NCI-H526 (cell line): ENCODE measurements around the gene LCN12.
A peak's percentile ranks its signal among the peaks of the same experiment; 100 is the strongest.

Experiments used
- DNase-seq, 2 experiments: peaks; one replicate each; lab custom pipeline; 2025; lab: John Stamatoyannopoulos, UW

Gene LCN12

GRCh38 chr9:136926749-136927148 is 25.3 kb upstream of the LCN12 start:
- no peak for DNase-seq

- no peak for DNase-seq
Observed at GRCh38 chr9:136927343-136928271, 24.5 kb upstream of the LCN12 start.

DNA sequence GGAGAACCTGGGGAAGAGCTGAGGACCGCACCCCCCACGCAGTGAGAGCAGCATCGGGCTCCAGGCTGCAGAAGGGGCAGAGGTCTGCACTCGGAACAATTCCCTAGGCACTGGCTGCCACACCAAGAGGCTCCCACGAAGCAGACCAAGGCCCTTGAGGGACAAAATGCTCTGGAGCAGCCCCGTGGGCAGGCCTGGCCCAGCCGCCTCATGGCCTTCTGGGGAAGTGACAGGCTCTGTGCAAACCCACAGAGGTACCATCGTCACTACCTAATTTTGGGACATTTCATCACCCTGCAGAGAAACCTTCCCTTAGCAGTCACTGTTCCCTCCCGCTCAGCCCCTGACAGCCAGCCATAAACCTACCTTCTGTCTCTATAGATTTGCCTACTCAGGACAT is 23.5 kb upstream of the LCN12 start:
- DNase-seq = no peak

GRCh38 chr9:136930014-136930413 is 22.1 kb upstream of the LCN12 start:
- DNase-seq = no peak

DNA sequence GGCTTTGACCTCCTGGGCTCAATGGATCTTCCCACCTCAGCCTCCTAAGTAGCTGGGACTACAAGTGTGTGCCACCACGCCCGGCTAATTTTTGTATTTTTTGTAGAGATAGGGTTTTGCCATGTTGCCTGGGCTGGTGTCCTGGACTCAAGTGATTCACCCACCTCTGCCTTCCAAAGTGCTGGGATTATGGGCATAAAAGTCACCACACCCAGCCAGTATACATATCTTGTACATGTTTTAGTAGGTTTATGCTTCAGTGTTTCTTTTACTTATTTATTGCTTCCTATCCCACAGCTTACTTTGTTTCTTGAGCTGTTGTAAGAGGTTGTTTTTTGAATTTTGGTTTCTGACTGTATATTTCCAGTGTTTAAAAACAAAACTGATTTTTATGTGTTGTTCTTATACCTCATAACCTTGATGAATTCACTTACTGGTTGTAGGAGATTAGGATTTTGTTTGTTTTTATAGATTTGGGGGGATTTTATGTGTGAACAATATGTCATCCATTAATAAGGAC is 20.4 kb upstream of the LCN12 start:
- DNase-seq = no peak

GRCh38 chr9:136934277-136934676 is 17.8 kb upstream of the LCN12 start:
- no peak for DNase-seq

GRCh38 chr9:136935651-136936050 is 16.4 kb upstream of the LCN12 start:
- DNase-seq = no peak

- no peak for DNase-seq
Observed at GRCh38 chr9:136936645-136937170, 15.4 kb upstream of the LCN12 start.

DNA sequence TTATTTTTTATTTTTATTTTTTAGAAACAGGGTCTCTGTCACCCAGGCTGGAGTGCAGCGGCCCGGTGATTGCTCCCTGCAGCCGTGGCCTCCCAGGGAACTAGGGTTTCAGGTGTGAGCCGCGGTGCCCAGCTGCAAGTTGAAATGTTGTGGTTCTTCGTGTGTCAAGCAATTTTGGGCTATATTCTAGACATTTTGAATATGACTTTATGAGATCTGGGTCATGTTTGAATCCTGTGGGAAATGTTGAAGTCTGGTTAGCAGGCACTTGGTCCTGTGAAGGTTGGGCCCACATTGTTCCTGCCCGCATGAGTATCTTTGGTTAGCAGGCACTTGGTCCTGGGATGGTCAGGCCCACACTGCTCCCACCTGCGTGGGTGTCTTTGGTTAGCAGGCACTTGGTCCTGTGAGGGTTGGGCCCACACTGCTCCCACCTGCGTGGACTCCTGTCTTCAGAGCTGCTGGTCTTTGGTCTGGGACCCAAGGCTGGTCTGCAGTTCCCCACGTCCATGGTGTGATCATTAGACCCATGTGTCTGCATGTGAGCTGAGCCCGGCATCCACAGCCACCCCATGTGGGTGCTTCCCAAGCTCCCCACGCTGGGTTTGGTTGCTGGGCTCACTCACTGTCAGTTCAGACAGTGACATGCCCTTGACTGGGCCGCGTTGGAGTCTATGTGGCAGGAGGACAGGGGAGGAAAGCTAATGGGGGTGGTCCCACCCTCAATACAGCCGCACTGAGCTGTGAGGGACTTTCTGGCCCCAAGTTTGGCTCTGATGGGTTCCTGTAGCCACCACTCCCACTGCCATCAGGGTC is 14.7 kb upstream of the LCN12 start:
- DNase-seq = no peak

- no peak for DNase-seq
Observed at GRCh38 chr9:136939431-136939995, 12.6 kb upstream of the LCN12 start.

DNA sequence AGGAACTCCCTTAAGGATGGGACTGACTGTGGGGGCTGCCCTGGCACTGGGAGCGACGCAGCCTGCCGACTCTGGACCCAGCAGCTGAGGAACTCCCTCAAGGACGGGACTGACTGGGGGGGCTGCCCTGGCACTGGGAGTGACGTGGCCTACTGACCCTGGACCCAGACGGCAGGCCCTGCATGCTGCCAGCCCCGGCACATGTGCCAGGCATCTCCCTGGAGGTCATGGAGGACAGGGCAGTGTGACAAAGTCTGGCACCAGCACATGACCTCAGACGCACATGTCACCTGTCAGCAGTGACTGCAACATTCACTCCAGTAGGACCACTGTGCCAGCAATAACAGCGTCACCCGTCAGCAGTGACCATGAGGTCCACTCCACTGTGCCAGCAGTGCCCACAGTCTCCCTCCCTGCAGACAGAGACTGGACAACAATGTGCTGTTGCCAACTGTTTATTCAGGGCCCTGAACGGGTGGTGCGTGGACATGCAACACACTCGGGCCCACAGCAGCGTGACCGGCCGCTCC is 12.0 kb upstream of the LCN12 start:
- no peak for DNase-seq

GRCh38 chr9:136940526-136941230 is 11.4 kb upstream of the LCN12 start:
- DNase-seq = no peak

DNA sequence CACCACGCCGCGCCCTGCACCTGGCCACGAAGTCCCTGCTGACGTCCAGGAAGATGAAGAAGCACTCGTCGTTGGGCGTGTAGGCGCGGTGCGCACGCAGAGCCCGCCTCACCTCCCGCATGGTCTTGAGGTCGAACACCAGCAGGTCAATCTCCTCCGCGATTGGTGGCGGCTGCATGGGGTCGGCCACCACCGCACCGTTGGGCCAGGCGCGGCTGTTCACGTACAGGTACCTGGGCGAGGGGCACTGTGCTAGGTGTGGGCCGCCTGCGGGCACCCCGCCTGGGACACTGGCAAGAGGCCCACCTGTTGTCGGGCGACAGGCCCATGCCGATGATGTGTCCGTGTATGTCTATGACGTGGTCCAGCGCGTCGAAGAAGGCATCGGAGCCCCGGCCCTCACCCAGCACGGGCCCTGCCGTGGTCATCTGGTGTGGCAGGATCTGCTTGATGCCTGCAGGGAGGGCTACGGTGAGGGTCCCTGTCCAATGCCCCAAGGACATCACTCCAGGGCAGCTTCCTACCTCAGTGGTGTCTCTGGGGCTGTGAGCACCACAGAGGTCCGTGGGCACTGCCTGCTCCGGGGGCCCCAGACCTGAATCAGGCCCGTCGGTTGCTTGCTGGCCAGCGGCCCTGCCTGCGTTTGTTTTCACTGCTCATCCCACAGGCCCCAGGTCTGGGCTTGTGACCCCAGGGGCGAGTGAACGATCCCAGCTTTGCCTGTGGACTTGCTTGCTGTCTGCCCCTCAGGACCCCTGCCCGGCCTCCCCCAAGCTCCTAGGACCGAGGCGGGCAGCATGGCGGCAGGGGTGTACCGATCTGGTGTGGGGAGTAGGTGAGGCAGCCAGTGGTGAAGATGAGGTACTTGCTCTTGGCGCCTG is 10.6 kb upstream of the LCN12 start:
- DNase-seq = no peak

DNA sequence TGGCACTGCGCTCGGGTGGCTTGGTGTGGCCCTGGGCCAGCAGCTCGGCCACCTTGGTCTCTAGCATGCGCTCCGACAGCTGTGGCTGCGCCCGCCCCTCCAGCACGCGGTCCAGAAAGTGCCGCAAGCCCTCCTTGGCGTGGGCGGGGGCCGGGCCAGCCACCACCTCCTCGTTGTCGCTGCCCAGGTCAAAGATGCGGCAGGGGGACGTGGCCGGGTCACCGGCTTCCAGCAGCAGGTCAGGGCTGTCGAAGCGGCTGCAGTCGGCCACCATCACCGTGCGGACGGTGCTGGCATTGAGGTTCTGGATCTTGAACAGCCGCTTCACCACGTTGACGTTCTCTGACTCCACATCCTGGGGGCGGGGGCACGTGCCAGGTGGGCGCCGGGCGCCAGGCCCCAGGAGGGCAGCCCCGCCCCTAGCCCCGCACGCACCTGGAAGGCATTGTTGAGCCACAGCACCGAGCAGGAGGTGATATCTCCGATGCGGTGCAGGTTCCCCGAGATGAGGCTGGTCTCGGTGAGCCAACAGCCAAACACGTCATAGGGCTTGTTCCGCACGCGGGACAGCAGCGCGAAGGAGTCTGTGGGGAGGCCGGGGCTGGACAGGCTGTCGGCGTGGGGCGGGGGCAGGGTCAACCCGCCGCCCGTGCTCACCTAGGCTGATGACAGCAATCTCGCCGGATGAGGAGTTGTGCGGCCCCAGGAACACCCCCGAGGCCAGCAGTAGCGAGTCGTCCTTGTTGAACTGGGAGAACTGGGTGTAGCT is 9.8 kb upstream of the LCN12 start:
- no peak for DNase-seq

GRCh38 chr9:136942881-136943230 is 9.2 kb upstream of the LCN12 start:
- DNase-seq = no peak

DNA sequence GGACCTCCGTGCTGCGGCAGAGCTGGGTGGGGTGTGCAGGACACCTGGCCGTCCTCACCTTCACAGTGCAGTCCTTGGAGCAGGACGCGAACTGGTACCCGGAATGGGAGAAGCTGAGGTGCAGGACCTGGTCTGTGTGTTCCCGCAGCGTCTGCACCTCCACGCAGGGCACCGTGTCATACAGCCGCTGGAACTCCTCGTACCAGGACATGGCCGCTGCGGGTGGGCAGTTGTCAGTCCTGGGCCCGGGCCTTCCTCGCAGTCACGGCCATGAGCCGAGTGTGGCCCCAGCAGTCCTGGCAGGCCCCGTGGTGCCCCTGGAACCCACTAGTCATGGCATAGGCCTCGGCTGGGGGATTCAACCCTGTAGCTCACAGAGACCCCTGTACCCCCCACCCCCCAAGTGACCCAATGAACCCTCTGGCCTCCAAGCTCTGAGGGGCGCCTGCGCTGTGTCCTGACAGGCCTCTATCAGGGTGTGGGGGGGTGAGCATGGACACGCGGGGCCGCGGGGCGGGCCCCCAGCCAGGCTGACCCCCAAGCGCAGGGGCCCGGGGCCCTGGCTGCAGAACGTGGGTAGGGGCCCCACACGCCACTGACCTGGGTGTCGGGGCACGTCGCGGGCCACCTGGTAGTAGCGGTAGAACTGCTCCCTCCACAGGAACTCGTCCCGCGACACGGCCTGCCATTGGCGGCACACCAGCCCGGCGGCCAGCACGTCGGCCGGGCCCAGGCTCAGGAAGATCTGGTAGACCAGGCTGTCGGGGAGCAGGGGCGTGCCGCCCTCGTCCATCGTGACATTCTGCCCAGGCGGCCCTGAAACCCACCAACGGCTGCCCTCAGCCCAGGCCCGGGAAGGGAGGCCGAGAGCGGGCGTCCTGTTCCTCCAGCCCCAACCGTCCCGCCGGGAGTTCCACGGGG is 8.5 kb upstream of the LCN12 start:
- peak in 1 of 2 experiments; percentile 39 for DNase-seq

- DNase-seq = peak in 1 of 2 experiments; percentile 71
Observed at GRCh38 chr9:136944212-136944518, 7.9 kb upstream of the LCN12 start.

DNA sequence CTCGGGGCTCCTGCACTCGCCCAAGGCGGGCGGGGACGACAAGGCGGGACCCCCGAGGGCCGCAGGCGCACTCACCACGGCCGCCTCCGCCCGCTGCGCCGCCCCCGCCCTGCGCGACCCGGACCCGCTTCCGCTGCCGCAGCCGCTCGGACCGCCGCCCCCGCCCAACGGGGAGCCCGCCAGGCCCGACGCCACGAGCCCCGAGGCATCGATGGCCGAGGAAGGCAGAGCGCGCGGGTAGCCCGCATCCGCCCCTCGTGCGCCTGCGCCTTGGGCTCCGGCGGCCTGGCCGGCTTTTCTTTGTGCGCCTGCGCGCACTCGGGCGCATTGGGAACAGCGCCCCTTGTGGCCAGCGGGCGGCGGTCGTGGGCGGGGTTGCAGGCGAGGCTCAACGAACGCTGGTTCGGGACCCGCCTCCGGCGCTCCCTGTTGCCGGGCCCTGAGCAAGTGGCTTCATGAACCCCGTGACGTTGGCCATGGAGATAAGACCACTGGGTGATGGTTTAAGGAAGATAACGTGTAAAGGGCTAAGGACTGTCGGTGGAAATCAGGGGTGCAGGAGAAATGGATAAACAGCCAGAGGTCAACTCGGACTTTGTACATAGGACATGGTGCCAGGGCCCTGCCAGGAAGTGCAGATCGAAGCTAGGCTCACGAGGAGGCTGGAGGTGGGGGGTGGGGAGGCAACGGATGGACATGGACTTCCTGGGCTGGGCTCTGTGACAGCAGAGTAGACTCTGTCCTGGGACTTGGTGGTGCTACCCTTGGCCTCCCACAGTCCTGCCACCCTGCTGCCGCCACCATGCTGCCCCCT is 7.3 kb upstream of the LCN12 start, which contains the start of the genes C8G and FBXW5:
Gene C8G (plus strand): TSS at position 725 of the 814 bp plus-strand sequence. CDS start 78 bp downstream, at position 803.
Gene FBXW5 (minus strand): TSS at position 220 of the 814 bp plus-strand sequence. CDS start 655 bp downstream, outside the sequence.
- peak; percentile 55 to 94 for DNase-seq
